HG02623 (cell line): Measurements from ENCODE around the gene GALNT13.

ENCODE experiments used
- ATAC-seq: cut with Tn5 transposase; IDR thresholded peaks from one replicate; pipeline ENCODE4 v1.9.1; 2021; ENCODE audit warnings: moderate library complexity; ENCODE audit not compliant: unreplicated experiment

GALNT13 gene

GRCh38 chr2:154203902-154204301, 332.2 kb downstream of the GALNT13 start:
- no peak for ATAC-seq

- no peak for ATAC-seq
Measured at GRCh38 chr2:154207288-154208047, 335.7 kb downstream of the GALNT13 start.

- ATAC-seq = no peak
Measured at GRCh38 chr2:154223726-154224125, 352.0 kb downstream of the GALNT13 start.

GRCh38 chr2:154226931-154227330, 355.2 kb downstream of the GALNT13 start:
- ATAC-seq = no peak

- no peak for ATAC-seq
Measured at GRCh38 chr2:154228566-154229280, 357.0 kb downstream of the GALNT13 start.

- no peak for ATAC-seq
Measured at GRCh38 chr2:154229966-154230365, 358.2 kb downstream of the GALNT13 start.

- ATAC-seq = no peak
Measured at GRCh38 chr2:154231021-154231420, 359.3 kb downstream of the GALNT13 start.

GRCh38 chr2:154233231-154233630, 361.5 kb downstream of the GALNT13 start:
- ATAC-seq = no peak

- no peak for ATAC-seq
Measured at GRCh38 chr2:154238252-154238651, 366.5 kb downstream of the GALNT13 start.

GRCh38 chr2:154240316-154240715, 368.6 kb downstream of the GALNT13 start:
- ATAC-seq = no peak

- ATAC-seq = no peak
Measured at GRCh38 chr2:154240921-154241379, 369.2 kb downstream of the GALNT13 start.

GRCh38 chr2:154242687-154243086, 371.0 kb downstream of the GALNT13 start:
- ATAC-seq = no peak

- ATAC-seq = no peak
Measured at GRCh38 chr2:154243685-154244084, 372.0 kb downstream of the GALNT13 start.

- ATAC-seq = no peak
Measured at GRCh38 chr2:154244932-154245331, 373.2 kb downstream of the GALNT13 start.

GRCh38 chr2:154247503-154247902, 375.8 kb downstream of the GALNT13 start:
- ATAC-seq = no peak

- no peak for ATAC-seq
Measured at GRCh38 chr2:154256136-154256535, 384.4 kb downstream of the GALNT13 start.

- ATAC-seq = no peak
Measured at GRCh38 chr2:154259030-154259429, 387.3 kb downstream of the GALNT13 start.

GRCh38 chr2:154261473-154262027, 389.8 kb downstream of the GALNT13 start:
- no peak for ATAC-seq

- no peak for ATAC-seq
Measured at GRCh38 chr2:154263206-154263605, 391.5 kb downstream of the GALNT13 start.

- no peak for ATAC-seq
Measured at GRCh38 chr2:154264024-154264423, 392.3 kb downstream of the GALNT13 start.

GRCh38 chr2:154267983-154268382, 396.3 kb downstream of the GALNT13 start:
- no peak for ATAC-seq

- no peak for ATAC-seq
Measured at GRCh38 chr2:154280543-154280942, 408.8 kb downstream of the GALNT13 start.
